ENCODE results near the gene TRAF2. TPM values are rescaled to one million over a fixed set of nuclear protein-coding genes. Genes with fewer than 3 reads are reported as not detected.

The TRAF2 gene
- total RNA-seq, 1 donor from 2014 or later = 16.5 TPM

DNA sequence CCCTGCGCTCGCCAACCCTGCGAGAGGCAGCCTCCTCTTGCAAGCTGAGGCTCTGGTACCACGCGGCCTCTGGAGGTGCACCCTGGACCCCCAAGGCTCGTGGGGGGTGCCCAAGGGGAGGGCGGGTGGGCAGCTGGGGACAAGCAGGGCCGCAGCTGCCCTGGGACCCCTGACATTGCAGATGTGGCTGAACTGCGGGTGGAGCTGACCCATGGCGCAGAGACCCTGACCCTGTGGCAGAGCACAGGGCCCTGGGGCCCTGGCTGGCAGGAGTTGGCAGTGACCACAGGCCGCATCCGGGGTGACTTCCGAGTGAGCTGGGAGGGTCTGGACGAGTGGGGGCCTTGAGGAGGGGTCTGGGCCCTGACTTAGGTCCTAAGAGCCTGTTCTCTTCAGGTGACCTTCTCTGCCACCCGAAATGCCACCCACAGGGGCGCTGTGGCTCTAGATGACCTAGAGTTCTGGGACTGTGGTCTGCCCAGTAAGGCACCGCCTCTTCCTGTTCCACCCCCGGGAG lies 32.7 kb upstream of the TRAF2 start:
- no peak for ATAC-seq
- no peak overlapping the region for H3K27ac ChIP-seq
- H3K4me1 ChIP-seq = peaks cover 17% of the 10 kb centered on the region
- no peaks in the 10 kb centered on the region for H3K9me3 ChIP-seq
- intact Hi-C loops (cut with DNase I) = no loop called here
- no peak overlapping the region for H3K4me3 ChIP-seq
- peaks cover 16% of the 10 kb centered on the region for H3K36me3 ChIP-seq
- no peaks in the 10 kb centered on the region for H3K27me3 ChIP-seq (ENCODE audit: low read depth)
- no peak for TF ChIP-seq CTCF (IDR thresholded peaks at IDR 0.05)
- DNase-seq = no peak

GRCh38 chr9:136854113-136854841 lies 32.0 kb upstream of the TRAF2 start:
- Histone ChIP-seq H3K36me3 (peaks cover 16% of the 10 kb centered on the region), H3K4me1 (peaks cover 23% of the 10 kb centered on the region), H3K27ac (no peak overlapping the region), H3K9me3 (no peaks in the 10 kb centered on the region), H3K27me3 (ENCODE audit: low read depth) (no peaks in the 10 kb centered on the region), H3K4me3 (no peak overlapping the region)
- TF ChIP-seq CTCF (IDR thresholded peaks at IDR 0.05) = no peak
- no peak for ATAC-seq
- intact Hi-C loops (cut with DNase I) = no loop called here
- DNase-seq = no peak

DNA sequence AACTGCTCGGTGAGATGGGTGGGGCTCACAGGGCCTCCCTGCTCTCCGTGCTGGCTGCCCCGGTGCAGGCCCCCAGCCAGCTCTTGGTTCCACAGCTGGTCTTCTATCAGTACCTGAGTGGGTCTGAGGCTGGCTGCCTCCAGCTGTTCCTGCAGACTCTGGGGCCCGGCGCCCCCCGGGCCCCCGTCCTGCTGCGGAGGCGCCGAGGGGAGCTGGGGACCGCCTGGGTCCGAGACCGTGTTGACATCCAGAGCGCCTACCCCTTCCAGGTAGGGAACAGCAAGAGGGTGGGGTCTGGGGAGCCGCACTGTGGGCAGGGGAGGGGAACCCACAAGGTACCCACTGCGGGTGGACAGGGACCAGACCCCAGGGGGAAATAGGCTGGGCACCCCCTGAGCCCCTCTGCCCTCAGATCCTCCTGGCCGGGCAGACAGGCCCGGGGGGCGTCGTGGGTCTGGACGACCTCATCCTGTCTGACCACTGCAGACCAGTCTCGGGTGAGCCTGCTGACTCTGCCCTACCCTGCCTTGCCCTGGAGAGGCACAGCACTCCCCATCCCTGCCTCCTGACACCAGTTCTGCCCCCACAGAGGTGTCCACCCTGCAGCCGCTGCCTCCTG lies 31.4 kb upstream of the TRAF2 start:
- intact Hi-C loops (cut with DNase I) = no loop called here
- Histone ChIP-seq H3K36me3 (peaks cover 16% of the 10 kb centered on the region), H3K27me3 (ENCODE audit: low read depth) (no peaks in the 10 kb centered on the region), H3K9me3 (no peaks in the 10 kb centered on the region), H3K27ac (no peak overlapping the region), H3K4me1 (peaks cover 23% of the 10 kb centered on the region), H3K4me3 (no peak overlapping the region)
- DNase-seq (no peak), ATAC-seq (no peak)
- TF ChIP-seq CTCF (IDR thresholded peaks at IDR 0.05) = no peak

DNA sequence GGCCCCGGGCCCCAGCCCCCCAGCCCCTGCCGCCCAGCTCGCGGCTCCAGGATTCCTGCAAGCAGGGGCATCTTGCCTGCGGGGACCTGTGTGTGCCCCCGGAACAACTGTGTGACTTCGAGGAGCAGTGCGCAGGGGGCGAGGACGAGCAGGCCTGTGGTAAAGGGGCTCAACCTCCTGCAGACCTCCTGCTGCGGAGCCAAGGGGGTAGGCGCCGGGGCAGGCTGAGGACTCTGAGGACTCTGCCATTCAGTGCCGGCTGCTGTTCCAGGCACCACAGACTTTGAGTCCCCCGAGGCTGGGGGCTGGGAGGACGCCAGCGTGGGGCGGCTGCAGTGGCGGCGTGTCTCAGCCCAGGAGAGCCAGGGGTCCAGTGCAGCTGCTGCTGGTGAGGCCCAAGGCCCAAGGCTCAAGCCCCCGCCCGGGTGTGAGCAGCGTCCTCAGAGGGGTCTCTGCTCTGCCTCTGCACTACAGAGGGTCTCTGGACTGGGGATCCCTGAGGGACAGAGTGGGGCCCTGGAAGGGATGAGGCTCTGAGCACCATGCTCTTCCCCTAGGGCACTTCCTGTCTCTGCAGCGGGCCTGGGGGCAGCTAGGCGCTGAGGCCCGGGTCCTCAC lies 30.7 kb upstream of the TRAF2 start:
- Histone ChIP-seq H3K4me1 (peaks cover 16% of the 10 kb centered on the region), H3K27ac (no peak overlapping the region), H3K9me3 (no peaks in the 10 kb centered on the region), H3K27me3 (ENCODE audit: low read depth) (no peaks in the 10 kb centered on the region), H3K4me3 (no peak overlapping the region), H3K36me3 (peaks cover 18% of the 10 kb centered on the region)
- intact Hi-C loops (cut with DNase I) = no loop called here
- TF ChIP-seq CTCF (IDR thresholded peaks at IDR 0.05) = no peak
- DNase-seq (no peak), ATAC-seq (no peak)

GRCh38 chr9:136856079-136856476 lies 30.2 kb upstream of the TRAF2 start:
- Histone ChIP-seq H3K27ac (no peak overlapping the region), H3K4me1 (peaks cover 11% of the 10 kb centered on the region), H3K36me3 (peaks cover 18% of the 10 kb centered on the region), H3K27me3 (ENCODE audit: low read depth) (no peaks in the 10 kb centered on the region), H3K4me3 (no peak overlapping the region), H3K9me3 (no peaks in the 10 kb centered on the region)
- no peak for ATAC-seq
- intact Hi-C loops (cut with DNase I) = no loop called here
- TF ChIP-seq CTCF (IDR thresholded peaks at IDR 0.05) = no peak
- no peak for DNase-seq

Data from lower lobe of right lung (tissue), 2 donors.